Keratinocyte (primary cell): ENCODE measurements around the gene LYPD8.

ENCODE experiments used
- EZH2 ChIP-seq: IDR thresholded peaks from one replicate; pipeline ENCODE4 v1.6.1; 2012; ENCODE audit warnings: inconsistent platforms, mild to moderate bottlenecking, low read length, moderate library complexity
- TF ChIP-seq, protein P1 (sequence below), 3 experiments: IDR thresholded peaks in 1 of 3; conservative IDR thresholded peaks in 1 of 3; optimal IDR thresholded peaks in 1 of 3; 2 replicates in 2 of 3; 3 replicates in 1 of 3; pipeline versions ENCODE3 to v1.5.1; 2011; ENCODE audit warnings: low read length in 3 of 3, mild to moderate bottlenecking in 3 of 3, moderate library complexity in 2 of 3, control low read depth in 1 of 3, inconsistent platforms in 1 of 3; ENCODE audit not compliant: insufficient read depth in 2 of 3; ENCODE audit errors: extremely low read depth in 1 of 3

DNA sequence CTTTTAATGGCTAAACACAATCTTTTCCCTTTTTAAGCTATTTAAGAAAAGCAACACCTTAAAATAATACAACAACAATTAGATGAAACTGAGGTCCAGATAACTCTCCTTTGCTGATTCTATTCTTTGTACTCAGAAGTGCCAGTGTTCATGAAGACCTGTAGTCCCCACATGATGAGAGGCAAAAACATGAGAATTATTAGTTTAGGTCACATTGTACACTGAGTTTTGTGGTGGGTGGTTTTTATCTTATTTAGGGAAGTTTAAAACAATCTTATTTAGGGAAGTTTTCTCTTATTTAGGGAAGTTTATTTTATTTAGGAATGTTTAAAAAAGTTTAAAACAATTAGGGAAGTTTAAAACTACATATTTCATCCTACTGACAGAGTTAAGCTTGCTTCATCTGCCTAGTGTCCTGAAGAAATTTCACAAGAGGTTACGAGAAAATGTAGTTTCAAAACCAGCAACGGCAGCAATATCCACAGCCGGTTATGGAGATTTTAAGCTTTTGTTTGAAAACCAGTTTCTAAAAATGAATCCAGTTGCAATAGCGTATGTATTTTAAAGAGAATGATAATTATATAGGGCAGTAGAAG, 45.2 kb downstream of the LYPD8 start:
- TF ChIP-seq, protein P1, sequence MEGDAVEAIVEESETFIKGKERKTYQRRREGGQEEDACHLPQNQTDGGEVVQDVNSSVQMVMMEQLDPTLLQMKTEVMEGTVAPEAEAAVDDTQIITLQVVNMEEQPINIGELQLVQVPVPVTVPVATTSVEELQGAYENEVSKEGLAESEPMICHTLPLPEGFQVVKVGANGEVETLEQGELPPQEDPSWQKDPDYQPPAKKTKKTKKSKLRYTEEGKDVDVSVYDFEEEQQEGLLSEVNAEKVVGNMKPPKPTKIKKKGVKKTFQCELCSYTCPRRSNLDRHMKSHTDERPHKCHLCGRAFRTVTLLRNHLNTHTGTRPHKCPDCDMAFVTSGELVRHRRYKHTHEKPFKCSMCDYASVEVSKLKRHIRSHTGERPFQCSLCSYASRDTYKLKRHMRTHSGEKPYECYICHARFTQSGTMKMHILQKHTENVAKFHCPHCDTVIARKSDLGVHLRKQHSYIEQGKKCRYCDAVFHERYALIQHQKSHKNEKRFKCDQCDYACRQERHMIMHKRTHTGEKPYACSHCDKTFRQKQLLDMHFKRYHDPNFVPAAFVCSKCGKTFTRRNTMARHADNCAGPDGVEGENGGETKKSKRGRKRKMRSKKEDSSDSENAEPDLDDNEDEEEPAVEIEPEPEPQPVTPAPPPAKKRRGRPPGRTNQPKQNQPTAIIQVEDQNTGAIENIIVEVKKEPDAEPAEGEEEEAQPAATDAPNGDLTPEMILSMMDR (optimal IDR thresholded peaks at IDR 0.05 in 1 of 3, IDR thresholded peaks at IDR 0.05 in 1 of 3, conservative IDR thresholded peaks at IDR 0.05 in 1 of 3; ENCODE audit: extremely low read depth in 1 of 3, insufficient read depth in 2 of 3, low read length in 3 of 3) = no peak
- TF ChIP-seq EZH2 = no peak
